NB4 (cell line): ENCODE data around the gene RAI14.

Experiments
- DNase-seq: peaks from one replicate; pipeline ENCODE4 v3.0.0; 2010; ENCODE audit warnings: low read depth
- H3K4me3 ChIP-seq: one replicate; pipeline ENCODE4 v1.5.1; 2011; ENCODE audit warnings: mild to moderate bottlenecking, low read depth, low read length, moderate library complexity
- MYC ChIP-seq: IDR thresholded peaks from 2 replicates; pipeline ENCODE4 v1.6.1; 2011; ENCODE audit warnings: low read depth, low read length
- POLR2A ChIP-seq: IDR thresholded peaks from 2 replicates; pipeline ENCODE4 v1.6.1; 2011; ENCODE audit warnings: mild to moderate bottlenecking; ENCODE audit not compliant: insufficient read length; ENCODE audit errors: extremely low read depth
- TF ChIP-seq, protein P1 (sequence below): IDR thresholded peaks from 2 replicates; pipeline ENCODE4 v1.6.1; 2011; ENCODE audit warnings: low read depth, low read length
- TF ChIP-seq, protein P2 (sequence below): IDR thresholded peaks from one replicate; pipeline ENCODE4 v1.5.1; 2012; ENCODE audit warnings: low read depth, low read length

RAI14 gene

DNA sequence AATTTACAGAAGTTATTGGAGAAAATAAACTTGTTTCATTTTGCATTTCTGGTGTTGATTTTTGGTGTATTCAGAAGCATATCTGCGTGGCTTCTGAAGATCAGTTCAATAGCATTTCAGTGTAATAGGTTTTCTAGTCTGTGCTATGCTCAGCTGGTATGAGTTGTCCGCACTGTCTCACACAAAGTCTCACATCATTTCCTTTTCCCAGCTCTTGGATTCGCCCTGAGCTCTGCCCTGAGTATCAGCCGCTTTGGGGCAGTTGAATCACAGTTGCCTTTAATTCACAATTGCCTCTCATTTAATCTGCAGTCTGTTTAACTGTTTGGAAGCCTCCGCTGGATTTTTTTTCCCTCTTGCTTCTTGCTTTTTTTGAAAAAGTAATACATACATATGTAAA is 176.4 kb downstream of the RAI14 start:
- TF ChIP-seq MYC: no peak
- TF ChIP-seq, protein P1, sequence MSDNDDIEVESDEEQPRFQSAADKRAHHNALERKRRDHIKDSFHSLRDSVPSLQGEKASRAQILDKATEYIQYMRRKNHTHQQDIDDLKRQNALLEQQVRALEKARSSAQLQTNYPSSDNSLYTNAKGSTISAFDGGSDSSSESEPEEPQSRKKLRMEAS: no peak
- no peak for TF ChIP-seq POLR2A
- TF ChIP-seq, protein P2, sequence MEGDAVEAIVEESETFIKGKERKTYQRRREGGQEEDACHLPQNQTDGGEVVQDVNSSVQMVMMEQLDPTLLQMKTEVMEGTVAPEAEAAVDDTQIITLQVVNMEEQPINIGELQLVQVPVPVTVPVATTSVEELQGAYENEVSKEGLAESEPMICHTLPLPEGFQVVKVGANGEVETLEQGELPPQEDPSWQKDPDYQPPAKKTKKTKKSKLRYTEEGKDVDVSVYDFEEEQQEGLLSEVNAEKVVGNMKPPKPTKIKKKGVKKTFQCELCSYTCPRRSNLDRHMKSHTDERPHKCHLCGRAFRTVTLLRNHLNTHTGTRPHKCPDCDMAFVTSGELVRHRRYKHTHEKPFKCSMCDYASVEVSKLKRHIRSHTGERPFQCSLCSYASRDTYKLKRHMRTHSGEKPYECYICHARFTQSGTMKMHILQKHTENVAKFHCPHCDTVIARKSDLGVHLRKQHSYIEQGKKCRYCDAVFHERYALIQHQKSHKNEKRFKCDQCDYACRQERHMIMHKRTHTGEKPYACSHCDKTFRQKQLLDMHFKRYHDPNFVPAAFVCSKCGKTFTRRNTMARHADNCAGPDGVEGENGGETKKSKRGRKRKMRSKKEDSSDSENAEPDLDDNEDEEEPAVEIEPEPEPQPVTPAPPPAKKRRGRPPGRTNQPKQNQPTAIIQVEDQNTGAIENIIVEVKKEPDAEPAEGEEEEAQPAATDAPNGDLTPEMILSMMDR: no peak
- H3K4me3 ChIP-seq: no peak overlapping the region
- DNase-seq: no peak

DNA sequence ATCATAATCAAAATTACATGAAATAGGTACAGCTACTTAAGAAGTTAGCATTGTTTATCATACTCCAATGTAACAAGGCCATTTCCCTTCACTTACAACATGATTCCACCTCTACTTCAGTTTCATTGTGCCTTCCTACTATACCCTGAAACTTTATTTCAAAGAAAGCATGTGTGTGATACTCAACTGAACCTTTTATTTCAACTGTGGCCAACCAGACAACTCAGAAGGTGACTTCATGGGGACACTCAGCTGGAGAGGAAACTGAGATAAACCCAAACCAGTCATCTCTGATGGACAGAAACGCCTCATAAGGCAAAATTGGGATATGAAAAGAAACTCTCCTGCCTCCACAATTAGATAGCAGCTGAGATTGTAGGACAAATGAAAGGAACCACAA is 177.0 kb downstream of the RAI14 start:
- no peak for DNase-seq
- TF ChIP-seq, protein P2: no peak
- TF ChIP-seq POLR2A: no peak
- TF ChIP-seq, protein P1: no peak
- no peak for TF ChIP-seq MYC
- H3K4me3 ChIP-seq: no peak overlapping the region

DNA sequence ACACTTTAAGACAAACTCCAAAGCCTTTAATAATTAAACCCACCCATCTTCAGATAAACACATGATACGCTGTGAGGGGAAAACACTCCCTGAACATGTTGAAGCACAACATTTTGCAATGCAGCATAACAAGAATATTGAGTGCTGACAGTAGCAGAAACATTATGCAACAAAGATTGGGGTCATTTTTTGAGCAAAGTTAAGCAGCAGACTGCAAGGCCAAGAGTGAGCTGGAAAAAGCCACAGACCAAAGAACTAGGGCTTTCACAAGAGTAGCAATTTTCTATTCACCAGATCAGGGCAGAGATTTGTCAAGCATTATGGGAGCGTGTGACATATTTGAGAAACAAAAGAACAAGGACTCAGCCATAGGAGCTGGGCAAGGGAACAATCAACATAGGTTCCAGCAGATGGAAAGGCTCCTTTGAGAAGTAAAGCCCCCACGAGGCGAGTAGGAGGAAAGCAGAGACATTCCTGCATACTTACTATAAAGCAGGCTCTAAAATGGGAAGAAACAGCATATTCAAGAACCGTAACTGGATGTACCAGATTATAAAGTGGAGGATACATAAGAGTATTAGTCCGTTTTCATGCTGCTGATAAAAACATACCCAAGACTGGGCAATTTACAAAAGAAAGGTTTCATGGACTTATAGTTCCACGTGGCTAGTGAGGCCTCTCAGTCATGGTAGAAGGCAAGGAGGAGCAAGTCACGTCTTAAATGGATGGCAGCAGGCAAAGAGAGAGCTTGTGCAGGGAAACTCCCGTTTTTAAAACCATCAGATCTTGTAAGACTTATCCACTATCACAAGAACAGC is 178.1 kb downstream of the RAI14 start:
- DNase-seq: no peak
- no peak overlapping the region for H3K4me3 ChIP-seq
- TF ChIP-seq, protein P1: no peak
- no peak for TF ChIP-seq POLR2A
- TF ChIP-seq, protein P2: no peak
- no peak for TF ChIP-seq MYC

DNA sequence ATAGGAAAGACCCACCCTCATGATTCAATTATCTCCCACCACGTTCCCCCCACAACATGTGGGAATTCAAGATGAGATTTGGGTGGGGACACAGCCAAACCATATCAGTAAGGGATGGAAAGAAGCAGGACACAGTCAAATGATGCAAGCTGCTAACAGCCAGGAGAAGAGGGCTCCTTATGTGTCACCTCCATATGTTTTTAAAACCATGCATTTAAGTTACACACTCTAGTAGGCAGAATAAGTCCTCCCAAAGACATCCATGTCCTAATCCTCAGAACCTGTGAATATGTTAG is 178.6 kb downstream of the RAI14 start:
- DNase-seq: no peak
- TF ChIP-seq POLR2A: no peak
- TF ChIP-seq, protein P1: no peak
- TF ChIP-seq, protein P2: no peak
- no peak for TF ChIP-seq MYC
- H3K4me3 ChIP-seq: no peak overlapping the region

DNA sequence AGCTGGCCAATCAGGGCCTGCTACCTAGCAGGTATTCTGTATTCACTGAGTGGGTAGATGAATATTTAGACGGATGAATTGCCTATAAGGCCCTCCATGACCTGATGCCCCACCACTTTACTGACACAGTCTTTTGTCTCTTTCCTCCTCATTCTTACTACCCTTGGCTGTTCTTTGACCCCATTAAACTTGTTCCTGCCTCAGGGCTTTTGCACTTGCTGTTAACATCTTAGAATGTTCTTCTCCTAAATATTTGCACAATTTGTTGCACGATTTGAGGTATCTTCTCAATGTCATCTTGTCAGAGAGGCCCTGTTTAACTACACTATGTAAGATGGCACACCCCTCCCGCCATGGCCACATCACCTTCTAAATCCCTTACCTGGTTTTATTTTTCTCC is 179.5 kb downstream of the RAI14 start:
- H3K4me3 ChIP-seq: no peak overlapping the region
- TF ChIP-seq, protein P1: no peak
- TF ChIP-seq, protein P2: no peak
- no peak for TF ChIP-seq POLR2A
- no peak for TF ChIP-seq MYC
- DNase-seq: no peak
